ENCODE measurements around the gene PRSS2. TPM values are rescaled to one million over a fixed set of nuclear protein-coding genes. Genes with fewer than 3 reads are reported as not detected.
"Not testable (repeated sequence)": the region's sequence is repeated elsewhere in the genome, so short reads cannot be mapped to it uniquely, and the experiment has no call there.

PRSS2 gene
- total RNA-seq, 1 experiment from 2014 or later: not detected

DNA sequence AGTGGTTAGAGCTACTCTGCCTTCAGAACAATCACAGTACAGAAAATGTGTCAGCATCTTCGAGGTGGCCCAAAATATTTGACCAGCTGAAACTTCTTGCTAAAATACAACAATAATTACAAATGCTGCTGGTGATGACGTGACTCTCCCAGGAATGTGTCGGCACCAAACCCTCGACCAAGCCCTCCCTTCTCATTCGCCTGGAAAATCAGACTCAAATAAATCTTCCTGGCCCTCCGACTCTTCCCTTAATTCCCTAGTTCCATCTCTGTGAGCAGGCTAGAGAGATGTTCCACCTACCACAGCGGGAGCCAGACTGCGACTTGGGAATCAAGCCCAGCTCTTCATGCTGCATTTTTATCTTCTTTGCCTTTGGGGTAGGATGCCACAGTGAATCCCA is 4.1 kb downstream of the PRSS2 start:
- ChIA-PET CTCF (no interaction called here), POLR2A (ENCODE audit: low non-redundant PET) (interaction anchor here (0.6 kb wide), 1 partner anchor 522 kb away, joined by 10 read pairs; no protein-coding TSS in a partner anchor)
- H3K9me3 ChIP-seq (ENCODE audit: low read depth, low read length, poor library complexity, severe bottlenecking): no peaks in the 10 kb centered on the region
- BruUV-seq (replicated peaks): no TSS peak
- no peak for TF ChIP-seq EZH2 (IDR thresholded peaks at IDR 0.05; ENCODE audit: borderline replicate concordance, low read depth, low read length, poor library complexity, severe bottlenecking)
- TF ChIP-seq, protein P1, sequence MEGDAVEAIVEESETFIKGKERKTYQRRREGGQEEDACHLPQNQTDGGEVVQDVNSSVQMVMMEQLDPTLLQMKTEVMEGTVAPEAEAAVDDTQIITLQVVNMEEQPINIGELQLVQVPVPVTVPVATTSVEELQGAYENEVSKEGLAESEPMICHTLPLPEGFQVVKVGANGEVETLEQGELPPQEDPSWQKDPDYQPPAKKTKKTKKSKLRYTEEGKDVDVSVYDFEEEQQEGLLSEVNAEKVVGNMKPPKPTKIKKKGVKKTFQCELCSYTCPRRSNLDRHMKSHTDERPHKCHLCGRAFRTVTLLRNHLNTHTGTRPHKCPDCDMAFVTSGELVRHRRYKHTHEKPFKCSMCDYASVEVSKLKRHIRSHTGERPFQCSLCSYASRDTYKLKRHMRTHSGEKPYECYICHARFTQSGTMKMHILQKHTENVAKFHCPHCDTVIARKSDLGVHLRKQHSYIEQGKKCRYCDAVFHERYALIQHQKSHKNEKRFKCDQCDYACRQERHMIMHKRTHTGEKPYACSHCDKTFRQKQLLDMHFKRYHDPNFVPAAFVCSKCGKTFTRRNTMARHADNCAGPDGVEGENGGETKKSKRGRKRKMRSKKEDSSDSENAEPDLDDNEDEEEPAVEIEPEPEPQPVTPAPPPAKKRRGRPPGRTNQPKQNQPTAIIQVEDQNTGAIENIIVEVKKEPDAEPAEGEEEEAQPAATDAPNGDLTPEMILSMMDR (conservative IDR thresholded peaks at IDR 0.05; ENCODE audit: low read depth, low read length): no peak
- H3K4me3 ChIP-seq (ENCODE audit: low read depth, low read length, poor library complexity, severe bottlenecking): no peak overlapping the region
- intact Hi-C loops (cut with micrococcal nuclease; ENCODE audit: unreplicated experiment): no loop called here
- no peak overlapping the region for H3K27ac ChIP-seq (ENCODE audit: low read depth, low read length, poor library complexity, severe bottlenecking)
- H3K27me3 ChIP-seq (replicated peaks; ENCODE audit: insufficient read depth, low read depth, low read length, poor library complexity): peaks cover 6% of the 10 kb centered on the region
- no peaks in the 10 kb centered on the region for H3K4me1 ChIP-seq (ENCODE audit: insufficient read depth, low read length, poor library complexity, severe bottlenecking)
- DNase-seq (ENCODE audit: low spot score): no peak
- H3K36me3 ChIP-seq (ENCODE audit: insufficient read depth, low read length, poor library complexity, severe bottlenecking): no peaks in the 10 kb centered on the region

DNA sequence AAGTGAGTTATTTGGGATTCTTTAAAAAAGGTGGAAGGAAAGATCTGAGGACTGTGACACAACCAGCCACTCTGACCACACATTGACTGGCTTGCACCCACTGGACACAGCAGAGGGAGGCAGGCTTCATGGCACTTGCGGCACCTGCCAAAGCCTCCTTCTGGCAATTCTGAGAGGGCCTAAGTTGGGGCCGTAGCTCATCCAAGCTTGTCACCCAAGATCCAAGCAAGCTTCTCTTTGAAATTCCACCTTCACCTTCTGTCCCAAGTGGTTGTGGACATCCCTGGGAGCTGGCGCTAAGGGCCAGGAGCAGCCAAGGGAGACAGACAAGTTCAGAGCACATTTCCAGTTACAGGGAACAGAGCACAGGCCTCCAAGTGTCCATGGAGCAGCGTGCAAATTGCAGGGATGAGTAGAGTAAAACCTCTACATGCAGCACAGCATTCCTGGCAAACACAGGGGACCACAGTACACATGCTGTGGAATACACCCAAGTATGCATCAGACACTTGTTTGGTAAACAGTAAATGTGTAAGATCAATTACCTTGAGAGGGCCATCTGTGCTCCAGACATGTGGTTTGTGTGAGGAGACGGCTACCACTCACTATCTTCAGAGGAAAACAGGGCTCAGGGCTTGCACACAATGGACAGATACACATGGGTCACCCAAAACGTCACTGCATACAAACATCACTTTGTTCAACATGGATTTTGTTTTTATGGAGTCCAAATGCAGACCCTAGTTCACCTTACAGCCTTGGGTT is 4.8 kb downstream of the PRSS2 start:
- H3K27ac ChIP-seq (ENCODE audit: low read depth, low read length, poor library complexity, severe bottlenecking); H3K27me3 ChIP-seq (replicated peaks; ENCODE audit: insufficient read depth, low read depth, low read length, poor library complexity); intact Hi-C loops (cut with micrococcal nuclease; ENCODE audit: unreplicated experiment); CTCF ChIA-PET; BruUV-seq (replicated peaks); DNase-seq (ENCODE audit: low spot score); H3K9me3 ChIP-seq (ENCODE audit: low read depth, low read length, poor library complexity, severe bottlenecking); POLR2A ChIA-PET (ENCODE audit: low non-redundant PET); H3K36me3 ChIP-seq (ENCODE audit: insufficient read depth, low read length, poor library complexity, severe bottlenecking); H3K4me1 ChIP-seq (ENCODE audit: insufficient read depth, low read length, poor library complexity, severe bottlenecking); H3K4me3 ChIP-seq (ENCODE audit: low read depth, low read length, poor library complexity, severe bottlenecking): not testable (repeated sequence)

DNA sequence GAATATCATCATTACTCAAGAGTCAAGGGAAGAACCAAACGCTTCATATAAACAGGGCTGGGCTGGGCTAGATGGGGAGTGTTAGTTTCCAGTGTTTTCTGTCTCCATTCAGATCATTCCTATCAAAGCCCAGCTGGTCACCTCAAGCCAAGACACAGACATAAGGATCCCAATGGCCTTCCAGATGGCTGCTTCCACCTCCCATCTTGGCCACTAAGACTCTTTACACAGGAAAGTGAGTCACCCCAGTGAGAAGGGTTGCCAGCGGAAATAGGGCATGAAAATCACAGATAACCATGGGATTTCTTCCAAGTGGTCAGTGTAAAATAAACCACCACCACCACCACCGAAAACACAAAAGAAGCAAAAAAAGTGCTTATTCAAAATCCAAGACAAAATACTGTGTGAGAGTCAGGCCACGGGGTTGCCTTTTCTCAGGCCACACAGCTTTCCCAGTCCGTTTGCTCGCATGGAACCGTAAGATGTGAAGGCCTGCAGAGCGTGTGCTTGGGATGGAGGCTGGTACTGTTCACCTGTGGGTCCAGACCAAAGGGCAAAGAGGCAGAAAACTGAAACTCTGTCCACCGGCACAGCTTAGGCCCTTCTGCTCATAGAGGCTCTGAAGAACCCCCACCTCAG is 5.6 kb downstream of the PRSS2 start:
- no peak for TF ChIP-seq EZH2 (IDR thresholded peaks at IDR 0.05; ENCODE audit: borderline replicate concordance, low read depth, low read length, poor library complexity, severe bottlenecking)
- TF ChIP-seq, protein P1 (conservative IDR thresholded peaks at IDR 0.05; ENCODE audit: low read depth, low read length): no peak
- DNase-seq (ENCODE audit: low spot score): no peak
- ChIA-PET CTCF (no interaction called here), POLR2A (ENCODE audit: low non-redundant PET) (no interaction called here)
- Histone ChIP-seq H3K27ac (ENCODE audit: low read depth, low read length, poor library complexity, severe bottlenecking) (no peak overlapping the region), H3K27me3 (replicated peaks; ENCODE audit: insufficient read depth, low read depth, low read length, poor library complexity) (peaks cover 12% of the 10 kb centered on the region), H3K4me3 (ENCODE audit: low read depth, low read length, poor library complexity, severe bottlenecking) (no peak overlapping the region), H3K9me3 (ENCODE audit: low read depth, low read length, poor library complexity, severe bottlenecking) (no peaks in the 10 kb centered on the region), H3K36me3 (ENCODE audit: insufficient read depth, low read length, poor library complexity, severe bottlenecking) (no peaks in the 10 kb centered on the region), H3K4me1 (ENCODE audit: insufficient read depth, low read length, poor library complexity, severe bottlenecking) (no peaks in the 10 kb centered on the region)
- BruUV-seq (replicated peaks): no TSS peak
- intact Hi-C loops (cut with micrococcal nuclease; ENCODE audit: unreplicated experiment): no loop called here

DNA sequence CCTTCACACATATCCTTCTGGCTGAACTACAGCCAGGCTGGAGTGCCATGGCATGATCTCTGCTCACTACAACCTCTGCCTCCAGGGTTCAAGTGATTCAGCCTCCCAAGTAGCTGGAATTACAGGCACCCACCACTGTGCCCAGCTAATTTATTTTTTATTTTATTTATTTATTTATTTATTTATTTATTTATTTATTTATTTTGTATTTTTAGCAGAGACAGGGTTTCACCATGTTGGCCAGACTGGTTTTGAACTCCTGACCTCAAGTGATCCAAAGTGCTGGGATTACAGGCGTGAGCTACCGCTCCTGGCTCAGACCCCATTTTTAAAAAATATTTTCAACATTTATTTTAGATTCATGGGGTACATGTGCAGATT is 6.1 kb downstream of the PRSS2 start:
- H3K27me3 ChIP-seq (replicated peaks; ENCODE audit: insufficient read depth, low read depth, low read length, poor library complexity): peaks cover 12% of the 10 kb centered on the region
- H3K27ac ChIP-seq (ENCODE audit: low read depth, low read length, poor library complexity, severe bottlenecking); H3K36me3 ChIP-seq (ENCODE audit: insufficient read depth, low read length, poor library complexity, severe bottlenecking); BruUV-seq (replicated peaks); POLR2A ChIA-PET (ENCODE audit: low non-redundant PET); H3K4me1 ChIP-seq (ENCODE audit: insufficient read depth, low read length, poor library complexity, severe bottlenecking); intact Hi-C loops (cut with micrococcal nuclease; ENCODE audit: unreplicated experiment); CTCF ChIA-PET; H3K4me3 ChIP-seq (ENCODE audit: low read depth, low read length, poor library complexity, severe bottlenecking); DNase-seq (ENCODE audit: low spot score); H3K9me3 ChIP-seq (ENCODE audit: low read depth, low read length, poor library complexity, severe bottlenecking): not testable (repeated sequence)
